Gastroesophageal sphincter (tissue), 4 donors: ENCODE measurements around the gene GNG12. TPM values are rescaled to one million over a fixed set of nuclear protein-coding genes. Genes with fewer than 3 reads are reported as not detected.

Source experiments
- ATAC-seq: fragments of 150-250 bp; one replicate; pipeline ENCODE4 v1.9.1; 2016; ENCODE audit warnings: mild to moderate bottlenecking, moderate library complexity
- H3K27ac ChIP-seq, 4 donors: fragments of 200-600 bp; sonication (generic) in 3 of 4; 1 replicate in 3 of 4; 2 replicates in 1 of 4; pipeline ENCODE4 v1.5.1; 2016 to 2019
- H3K27me3 ChIP-seq: fragments of 200-600 bp; sonication (generic); one replicate; pipeline ENCODE4 v1.5.1; 2019
- H3K36me3 ChIP-seq, 2 donors: fragments of 200-600 bp; sonication (generic); one replicate each; pipeline ENCODE4 v1.5.1; 2019; ENCODE audit warnings: control low read depth in 1 of 2
- H3K4me1 ChIP-seq, 3 donors: fragments of 200-600 bp; sonication (generic); 1 replicate in 2 of 3; 2 replicates in 1 of 3; pipeline ENCODE4 v1.5.1; 2016 to 2019; ENCODE audit warnings: control low read depth in 2 of 3
- H3K4me3 ChIP-seq, 2 donors: fragments of 200-600 bp; sonication (generic); one replicate each; pipeline ENCODE4 v1.5.1; 2019; ENCODE audit warnings: mild to moderate bottlenecking in 1 of 2, moderate library complexity in 1 of 2
- H3K9me3 ChIP-seq, 3 donors: fragments of 200-600 bp; sonication (generic); one replicate each; pipeline ENCODE4 v1.5.1; 2017 to 2019; ENCODE audit warnings: control low read depth in 2 of 3
- EP300 ChIP-seq: sonication (generic); formaldehyde crosslinking; IDR thresholded peaks from one replicate; pipeline ENCODE4 v1.6.1; 2017; ENCODE audit warnings: antibody characterized with exemption, mild to moderate bottlenecking
- POLR2A ChIP-seq, 2 donors: fragments of 450-650 bp; IDR thresholded peaks; one replicate each; pipeline ENCODE4 v1.6.1; 2017; ENCODE audit warnings: antibody characterized with exemption in 2 of 2, mild to moderate bottlenecking in 2 of 2, moderate library complexity in 1 of 2
- POLR2AphosphoS5 ChIP-seq: sonication (generic); formaldehyde crosslinking; IDR thresholded peaks from one replicate; pipeline ENCODE4 v1.6.1; 2017; ENCODE audit warnings: antibody characterized with exemption
- WGBS, 2 donors: methylation state at CpG; one replicate each; pipeline ENCODE4 v1.1.5; 2018; ENCODE audit warnings: low coverage in 1 of 2; 5-methylcytosine and 5-hydroxymethylcytosine counted together
- total RNA-seq, 4 donors: library from RNA; depleted of rRNA; stranded (reverse); fragments of >200 nt; gene quantifications; one replicate each; pipeline ENCODE4 v1.1.0, GENCODE V29; 2016
- TF ChIP-seq, protein P1 (sequence below), 4 experiments: fragments of 200-600 bp in 2 of 4; fragments of 450-650 bp in 2 of 4; sonication (generic) in 1 of 4; IDR thresholded peaks; one replicate each; pipeline ENCODE4 v1.5.1; 2017 to 2019; ENCODE audit warnings: antibody characterized with exemption in 4 of 4, mild to moderate bottlenecking in 2 of 4, moderate library complexity in 2 of 4

Gene GNG12
- total RNA-seq, 4 donors from 2014 or later = 135 to 175 (median 149) TPM

DNA sequence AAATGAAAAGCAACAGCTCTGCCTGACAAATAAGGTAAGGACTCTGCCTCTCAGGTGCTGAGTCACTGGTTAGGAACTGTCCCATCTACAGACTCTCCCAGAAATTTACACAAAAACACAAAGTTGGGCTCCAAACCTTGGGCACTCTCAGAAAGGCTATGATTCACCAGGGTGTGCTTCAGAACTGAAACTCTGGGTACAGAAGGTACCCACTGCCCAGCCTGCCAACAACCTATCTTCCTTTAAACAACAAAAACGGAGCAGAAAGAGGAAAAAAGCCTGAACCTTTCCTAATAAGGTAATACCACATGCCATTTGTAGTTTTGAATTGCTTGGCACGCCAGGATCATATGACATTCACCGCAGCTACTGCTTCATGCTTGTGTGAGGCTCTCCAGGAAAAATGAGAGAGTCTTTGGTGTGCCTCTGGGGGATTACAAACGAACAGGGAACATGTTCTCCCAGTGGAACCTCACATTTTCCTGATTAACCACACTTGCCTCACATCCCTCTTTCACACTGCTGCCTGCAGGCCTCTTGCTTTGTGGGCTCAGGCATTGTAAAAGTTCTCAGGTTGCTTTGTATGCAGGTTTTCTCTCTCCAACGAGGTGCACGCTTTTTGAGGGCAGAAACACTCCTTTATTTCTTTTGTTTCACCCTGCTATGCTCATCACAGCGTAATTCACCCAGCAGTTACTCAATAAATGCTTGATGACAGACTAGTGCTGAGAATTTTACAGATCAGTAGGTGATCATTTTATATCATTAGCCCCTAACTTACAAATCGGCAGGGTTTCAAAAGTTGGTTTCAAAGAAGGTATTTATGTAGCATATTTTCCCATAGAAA lies 83.2 kb downstream of the GNG12 start:
- H3K36me3 ChIP-seq = no peaks in the 10 kb centered on the region
- ATAC-seq = peak; percentile 84
- H3K4me3 ChIP-seq = peak overlapping the region; percentile 19 to 23
- peak overlapping the region; percentile 73 to 89 (median 89) for H3K27ac ChIP-seq
- TF ChIP-seq, protein P1, sequence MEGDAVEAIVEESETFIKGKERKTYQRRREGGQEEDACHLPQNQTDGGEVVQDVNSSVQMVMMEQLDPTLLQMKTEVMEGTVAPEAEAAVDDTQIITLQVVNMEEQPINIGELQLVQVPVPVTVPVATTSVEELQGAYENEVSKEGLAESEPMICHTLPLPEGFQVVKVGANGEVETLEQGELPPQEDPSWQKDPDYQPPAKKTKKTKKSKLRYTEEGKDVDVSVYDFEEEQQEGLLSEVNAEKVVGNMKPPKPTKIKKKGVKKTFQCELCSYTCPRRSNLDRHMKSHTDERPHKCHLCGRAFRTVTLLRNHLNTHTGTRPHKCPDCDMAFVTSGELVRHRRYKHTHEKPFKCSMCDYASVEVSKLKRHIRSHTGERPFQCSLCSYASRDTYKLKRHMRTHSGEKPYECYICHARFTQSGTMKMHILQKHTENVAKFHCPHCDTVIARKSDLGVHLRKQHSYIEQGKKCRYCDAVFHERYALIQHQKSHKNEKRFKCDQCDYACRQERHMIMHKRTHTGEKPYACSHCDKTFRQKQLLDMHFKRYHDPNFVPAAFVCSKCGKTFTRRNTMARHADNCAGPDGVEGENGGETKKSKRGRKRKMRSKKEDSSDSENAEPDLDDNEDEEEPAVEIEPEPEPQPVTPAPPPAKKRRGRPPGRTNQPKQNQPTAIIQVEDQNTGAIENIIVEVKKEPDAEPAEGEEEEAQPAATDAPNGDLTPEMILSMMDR (IDR thresholded peaks at IDR 0.05) = peak in 2 of 4 experiments; percentile 7 to 13
- TF ChIP-seq POLR2AphosphoS5 = peak; percentile 85
- no peak for TF ChIP-seq EP300
- no peak for TF ChIP-seq POLR2A (IDR thresholded peaks at IDR 0.05)
- H3K27me3 ChIP-seq = no peaks in the 10 kb centered on the region
- H3K9me3 ChIP-seq = no peaks in the 10 kb centered on the region
- H3K4me1 ChIP-seq = peaks cover 26 to 100% (median 35%) of the 10 kb centered on the region in 3 donors
- WGBS, 2 donors = 26 to 31% methylated on average over 7 to 8 of the region's 8 CpGs

DNA sequence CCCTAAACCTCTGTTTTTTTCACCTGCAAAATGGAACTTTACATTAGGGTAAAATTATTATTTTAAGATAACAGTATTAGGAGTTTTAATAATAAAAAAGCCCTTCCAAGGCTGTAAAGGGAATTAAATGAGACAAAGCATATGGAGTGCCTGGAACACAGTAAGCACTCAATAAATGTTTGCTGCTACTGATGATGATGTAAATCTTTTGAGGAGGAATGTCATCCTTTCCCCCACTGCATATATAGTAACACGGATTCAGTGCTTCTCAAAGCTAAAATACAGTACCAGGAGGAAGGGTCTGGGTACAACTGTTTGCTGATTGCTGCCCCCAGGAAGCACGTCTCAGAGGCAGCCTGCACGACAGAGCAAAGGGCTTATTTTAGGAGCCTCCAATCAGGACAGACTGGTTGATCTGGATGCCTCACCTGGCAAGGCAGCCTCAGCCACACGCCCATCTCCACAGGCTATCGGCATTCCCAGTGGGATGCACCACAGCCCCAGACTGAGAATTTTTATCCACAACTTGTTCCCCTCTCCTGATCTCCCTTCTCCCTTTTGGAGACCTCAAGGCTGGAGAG lies 83.9 kb downstream of the GNG12 start:
- no peaks in the 10 kb centered on the region for H3K9me3 ChIP-seq
- peak overlapping the region in 1 of 2 donors; percentile 23 for H3K4me3 ChIP-seq
- WGBS, 2 donors = 23 to 40% methylated on average over 1 to 5 of the region's 5 CpGs
- H3K27ac ChIP-seq = peak overlapping the region; percentile 73 to 89 (median 89)
- no peaks in the 10 kb centered on the region for H3K36me3 ChIP-seq
- peaks cover 30 to 93% (median 31%) of the 10 kb centered on the region in 3 donors for H3K4me1 ChIP-seq
- no peaks in the 10 kb centered on the region for H3K27me3 ChIP-seq
- ATAC-seq = peak; percentile 8
- TF ChIP-seq POLR2A (IDR thresholded peaks at IDR 0.05) = peak in 1 of 2 donors; percentile 19
- TF ChIP-seq EP300 = no peak

DNA sequence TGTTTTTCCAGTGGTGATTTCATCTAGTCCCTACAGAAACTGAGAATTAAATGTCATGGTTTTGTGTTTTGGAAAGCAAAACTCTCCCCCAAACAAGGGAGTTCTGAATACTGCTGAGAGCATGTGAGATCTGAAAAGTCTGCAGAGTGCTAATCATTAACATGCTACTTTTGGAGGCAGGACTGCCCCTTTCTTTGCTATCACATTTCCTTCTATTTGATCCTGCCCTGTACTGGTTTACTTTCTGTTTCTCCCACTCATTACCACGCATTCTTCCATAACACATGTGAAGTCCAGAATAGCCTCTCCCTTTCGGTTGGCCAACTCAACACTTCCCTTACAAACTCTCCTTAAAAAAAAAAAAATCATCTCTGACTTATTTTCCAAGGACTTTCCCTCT lies 84.6 kb downstream of the GNG12 start:
- Histone ChIP-seq H3K4me3 (peak overlapping the region in 1 of 2 donors; percentile 1), H3K4me1 (peaks cover 30 to 86% (median 31%) of the 10 kb centered on the region in 3 donors)
- WGBS, 2 donors = 6% methylated on average over 2 of the region's 2 CpGs; no CpG with 5 or more reads in 1 of the 2 donors

DNA sequence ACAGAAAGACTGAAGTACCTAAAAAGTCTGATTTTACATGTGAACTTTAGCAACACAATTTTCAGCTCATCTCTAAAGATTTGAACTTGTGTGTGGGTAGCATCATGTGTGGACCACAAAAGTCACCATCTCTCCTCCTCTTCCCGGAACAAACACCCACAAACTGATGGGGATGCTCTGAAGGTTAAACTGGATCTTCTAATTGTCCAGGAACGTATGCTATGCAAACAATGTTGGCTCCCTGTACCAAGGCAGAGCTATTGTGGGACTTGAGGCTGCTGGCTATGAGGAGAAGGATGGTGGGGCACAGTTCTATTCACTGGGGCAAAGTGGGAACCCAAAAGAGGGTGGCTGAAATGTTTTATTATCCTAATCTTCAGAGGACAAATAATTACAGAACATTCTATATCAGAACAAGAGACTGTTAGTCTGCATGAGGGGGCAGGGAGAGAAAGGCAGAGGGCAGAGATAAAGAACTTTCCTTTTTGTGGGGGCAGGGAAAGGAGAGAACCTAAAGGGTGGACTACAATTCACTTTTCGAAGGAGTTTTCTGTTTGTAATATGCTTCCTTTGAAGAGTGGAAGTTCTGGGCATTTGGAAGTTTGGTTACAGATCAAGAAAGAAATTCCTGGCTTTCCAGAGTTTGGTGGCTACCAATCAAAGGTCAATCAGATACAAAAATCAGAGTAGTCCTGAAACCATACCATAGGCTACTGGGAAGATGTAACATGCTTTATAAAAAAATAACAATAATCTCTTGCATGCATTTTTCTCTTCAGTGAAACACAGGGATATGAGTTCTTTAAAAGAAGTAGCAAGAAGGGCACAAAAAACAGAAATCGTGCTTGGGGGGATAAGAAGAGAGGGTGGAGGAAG lies 85.4 kb downstream of the GNG12 start:
- Histone ChIP-seq H3K4me1 (peaks cover 30 to 79% (median 31%) of the 10 kb centered on the region in 3 donors), H3K9me3 (no peaks in the 10 kb centered on the region), H3K4me3 (peak overlapping the region in 1 of 2 donors; percentile 1), H3K27me3 (no peaks in the 10 kb centered on the region), H3K36me3 (no peaks in the 10 kb centered on the region), H3K27ac (peak overlapping the region; percentile 73 to 89 (median 89))
- TF ChIP-seq EP300 (no peak), POLR2AphosphoS5 (peak; percentile 85)
- no peak for ATAC-seq
- 16 to 24% methylated on average over 3 to 4 of the region's 4 CpGs for WGBS, 2 donors

More for the DNA sequence above, 84.6 kb downstream of the GNG12 start:
- H3K9me3 ChIP-seq = no peaks in the 10 kb centered on the region
- TF ChIP-seq POLR2AphosphoS5 (peak; percentile 71), POLR2A (IDR thresholded peaks at IDR 0.05) (no peak)
- TF ChIP-seq, protein P1 (IDR thresholded peaks at IDR 0.05) = no peak
- H3K36me3 ChIP-seq = no peaks in the 10 kb centered on the region
- peak; percentile 30 for ATAC-seq
- peak overlapping the region; percentile 73 to 89 (median 89) for H3K27ac ChIP-seq
- no peaks in the 10 kb centered on the region for H3K27me3 ChIP-seq

- Histone ChIP-seq H3K27ac (peak overlapping the region; percentile 62 to 89 (median 89)), H3K27me3 (no peaks in the 10 kb centered on the region), H3K36me3 (no peaks in the 10 kb centered on the region), H3K4me3 (no peak overlapping the region), H3K9me3 (no peaks in the 10 kb centered on the region), H3K4me1 (peaks cover 30 to 69% (median 31%) of the 10 kb centered on the region in 3 donors)
- 37 to 47% methylated on average over 4 to 6 of the region's 6 CpGs for WGBS, 2 donors
- peak; percentile 18 for TF ChIP-seq POLR2AphosphoS5
- TF ChIP-seq, protein P1 (IDR thresholded peaks at IDR 0.05) = no peak
- no peak for ATAC-seq
Measured at GRCh38 chr1:67745875-67746698, 87.2 kb downstream of the GNG12 start.
